Colonic mucosa (tissue), 4 donors: ENCODE measurements around the gene DSCAML1. TPM values are rescaled to one million over a fixed set of nuclear protein-coding genes. Genes with fewer than 3 reads are reported as not detected.

ENCODE experiments used
- DNase-seq: peaks from one replicate; pipeline ENCODE4 v3.0.0-alpha.2; 2020
- H3K27ac ChIP-seq: fragments of 200-600 bp; one replicate; pipeline ENCODE4 v1.8.0; 2021
- H3K27me3 ChIP-seq: fragments of 200-600 bp; one replicate; pipeline ENCODE4 v1.8.0; 2021
- H3K36me3 ChIP-seq: fragments of 200-600 bp; one replicate; pipeline ENCODE4 v1.8.0; 2021
- H3K4me1 ChIP-seq: fragments of 200-600 bp; one replicate; pipeline ENCODE4 v1.8.0; 2021; ENCODE audit warnings: mild to moderate bottlenecking
- H3K4me3 ChIP-seq: fragments of 200-600 bp; one replicate; pipeline ENCODE4 v1.8.0; 2021
- H3K9ac ChIP-seq, 2 donors: one replicate each; pipeline ENCODE4 v1.7.0; 2013; ENCODE audit warnings: control low read depth in 2 of 2, low read depth in 2 of 2, low read length in 2 of 2
- H3K9me3 ChIP-seq: fragments of 200-600 bp; one replicate; pipeline ENCODE4 v1.8.0; 2021
- intact Hi-C: fragments of 100-400 bp; cut with DNase I; formaldehyde crosslinking; loops from one replicate; pipeline ENCODE4 v1.14.1; 2022
- total RNA-seq, 2 donors: library from RNA; stranded (reverse); fragmentation: NEBNext Ultra II Directional in 1 of 2; extraction: Animal tissue kit (Norgen Biotek cat#: 25700) in 1 of 2; gene quantifications; one replicate each; pipeline ENCODE4 v1.2.1, GENCODE V29; 2021
- TF ChIP-seq, protein P1 (sequence below): fragments of 200-600 bp; IDR thresholded peaks from one replicate; pipeline ENCODE4 v1.8.0; 2022; ENCODE audit warnings: antibody characterized with exemption, mild to moderate bottlenecking
- donor health status: healthy.
- donor health status: DM: no; HTN: no; CAD: no.
- donor health status: DM: no; HTN: no; CAD: no.

DSCAML1 gene
- total RNA-seq, 2 donors from 2014 or later: 1.2 to 4.3 TPM

GRCh38 chr11:117517097-117517496 is 279.9 kb downstream of the DSCAML1 start:
- Histone ChIP-seq H3K4me1 (no peaks in the 10 kb centered on the region), H3K9me3 (no peaks in the 10 kb centered on the region)
- intact Hi-C loops: no loop called here

DNA sequence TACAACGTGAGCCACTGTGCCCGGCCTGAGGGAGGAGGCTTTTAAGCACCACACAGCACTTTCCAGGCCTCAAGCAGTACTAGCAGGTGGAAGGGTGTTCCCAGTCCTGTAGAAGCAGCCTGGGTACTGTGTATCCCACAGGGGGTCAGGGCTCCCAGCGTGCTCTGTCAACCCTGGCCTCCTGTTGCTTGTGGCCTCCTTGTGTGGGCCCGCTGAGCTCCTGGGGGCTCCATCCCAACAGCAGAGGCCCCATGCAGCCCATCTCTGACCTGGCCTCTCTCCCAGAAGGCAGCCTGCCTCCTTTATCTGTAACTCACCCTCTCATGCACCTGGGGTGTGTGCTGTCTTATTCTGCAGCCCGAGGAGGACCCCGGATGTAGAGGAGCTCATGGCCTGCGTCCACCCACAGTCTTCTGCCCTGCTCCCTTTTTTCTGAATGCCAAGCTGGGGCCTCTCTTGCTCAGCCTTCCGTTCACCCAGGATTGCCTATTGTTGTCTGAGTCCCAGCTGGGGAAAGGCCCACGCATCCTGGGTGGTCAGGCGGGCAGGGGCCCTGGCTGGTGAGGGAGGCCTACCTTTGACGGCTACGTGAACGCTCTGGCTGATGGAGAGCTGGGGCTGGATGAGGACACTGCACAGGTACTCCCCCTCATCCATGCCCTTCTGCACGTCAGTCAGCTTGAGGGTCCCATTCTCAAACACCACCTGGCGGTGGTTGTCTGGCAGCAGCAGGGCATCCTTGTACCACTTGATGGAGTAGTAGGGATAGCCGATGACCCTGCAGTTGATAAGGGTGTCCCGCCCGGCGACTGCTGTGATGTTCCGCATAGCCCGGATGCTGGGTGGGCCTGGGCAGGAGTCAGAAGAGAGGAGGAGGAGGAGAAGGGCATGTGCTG is 280.9 kb downstream of the DSCAML1 start:
- H3K27ac ChIP-seq: no peak overlapping the region
- H3K4me3 ChIP-seq: no peak overlapping the region
- H3K27me3 ChIP-seq: no peaks in the 10 kb centered on the region
- no peak overlapping the region for H3K9ac ChIP-seq
- intact Hi-C loops: no loop called here
- H3K4me1 ChIP-seq: no peaks in the 10 kb centered on the region
- no peak for DNase-seq
- no peaks in the 10 kb centered on the region for H3K9me3 ChIP-seq
- H3K36me3 ChIP-seq: no peaks in the 10 kb centered on the region
- TF ChIP-seq, protein P1, sequence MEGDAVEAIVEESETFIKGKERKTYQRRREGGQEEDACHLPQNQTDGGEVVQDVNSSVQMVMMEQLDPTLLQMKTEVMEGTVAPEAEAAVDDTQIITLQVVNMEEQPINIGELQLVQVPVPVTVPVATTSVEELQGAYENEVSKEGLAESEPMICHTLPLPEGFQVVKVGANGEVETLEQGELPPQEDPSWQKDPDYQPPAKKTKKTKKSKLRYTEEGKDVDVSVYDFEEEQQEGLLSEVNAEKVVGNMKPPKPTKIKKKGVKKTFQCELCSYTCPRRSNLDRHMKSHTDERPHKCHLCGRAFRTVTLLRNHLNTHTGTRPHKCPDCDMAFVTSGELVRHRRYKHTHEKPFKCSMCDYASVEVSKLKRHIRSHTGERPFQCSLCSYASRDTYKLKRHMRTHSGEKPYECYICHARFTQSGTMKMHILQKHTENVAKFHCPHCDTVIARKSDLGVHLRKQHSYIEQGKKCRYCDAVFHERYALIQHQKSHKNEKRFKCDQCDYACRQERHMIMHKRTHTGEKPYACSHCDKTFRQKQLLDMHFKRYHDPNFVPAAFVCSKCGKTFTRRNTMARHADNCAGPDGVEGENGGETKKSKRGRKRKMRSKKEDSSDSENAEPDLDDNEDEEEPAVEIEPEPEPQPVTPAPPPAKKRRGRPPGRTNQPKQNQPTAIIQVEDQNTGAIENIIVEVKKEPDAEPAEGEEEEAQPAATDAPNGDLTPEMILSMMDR: no peak

More at GRCh38 chr11:117517097-117517496, 279.9 kb downstream of the DSCAML1 start:
- Histone ChIP-seq H3K27ac (no peak overlapping the region), H3K4me3 (no peak overlapping the region), H3K27me3 (no peaks in the 10 kb centered on the region), H3K9ac (no peak overlapping the region), H3K36me3 (no peaks in the 10 kb centered on the region)
- no peak for DNase-seq
- TF ChIP-seq, protein P1: no peak

DNA sequence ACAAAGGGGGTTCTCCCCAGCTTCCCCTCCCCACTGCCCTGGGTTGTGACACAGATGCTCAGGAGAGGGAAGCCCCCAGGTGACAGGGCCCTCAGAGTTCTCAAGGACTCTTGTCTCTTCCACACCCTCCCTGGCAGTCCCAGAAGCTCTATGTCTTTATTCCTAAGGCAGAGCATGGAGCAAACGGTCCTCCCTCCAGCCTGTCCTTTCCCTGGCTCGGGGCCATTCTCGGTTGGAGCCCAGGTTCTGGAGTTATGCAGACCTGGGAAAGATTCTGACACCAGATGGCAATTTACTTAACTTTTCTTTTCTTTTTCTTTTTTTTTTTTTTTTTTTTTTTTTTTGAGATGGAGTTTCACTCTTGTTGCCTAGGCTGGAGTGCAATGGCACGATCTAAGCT is 282.8 kb downstream of the DSCAML1 start:
- TF ChIP-seq, protein P1: no peak
- no peaks in the 10 kb centered on the region for H3K4me1 ChIP-seq
- intact Hi-C loops: no loop called here
- no peak for DNase-seq
- no peaks in the 10 kb centered on the region for H3K27me3 ChIP-seq
- H3K27ac ChIP-seq: no peak overlapping the region
- no peak overlapping the region for H3K9ac ChIP-seq
- no peaks in the 10 kb centered on the region for H3K36me3 ChIP-seq
- H3K4me3 ChIP-seq: no peak overlapping the region
- H3K9me3 ChIP-seq: no peaks in the 10 kb centered on the region

DNA sequence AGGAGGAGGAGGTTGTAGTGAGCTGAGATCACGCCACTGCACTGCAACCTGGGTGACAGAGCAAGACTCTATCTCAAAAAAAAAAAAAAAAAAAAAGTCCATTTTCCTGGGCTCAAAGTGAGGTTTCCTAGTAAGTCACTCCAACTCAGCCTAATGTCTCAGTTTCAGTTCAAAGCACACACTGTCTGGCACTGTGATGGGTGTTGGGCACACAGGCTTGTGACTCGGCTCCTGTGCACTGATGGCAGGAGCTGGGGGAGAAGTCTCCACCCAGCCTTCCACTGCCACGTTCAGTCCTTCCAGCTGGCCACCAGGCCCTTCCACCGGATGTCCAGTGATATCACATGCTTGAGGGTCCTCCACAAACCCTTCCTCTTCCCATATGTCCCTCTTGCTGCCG is 283.4 kb downstream of the DSCAML1 start:
- no peak overlapping the region for H3K27ac ChIP-seq
- no peaks in the 10 kb centered on the region for H3K27me3 ChIP-seq
- DNase-seq: no peak
- H3K4me1 ChIP-seq: no peaks in the 10 kb centered on the region
- H3K4me3 ChIP-seq: no peak overlapping the region
- TF ChIP-seq, protein P1: no peak
- no peaks in the 10 kb centered on the region for H3K9me3 ChIP-seq
- intact Hi-C loops: no loop called here
- no peaks in the 10 kb centered on the region for H3K36me3 ChIP-seq
- no peak overlapping the region for H3K9ac ChIP-seq

GRCh38 chr11:117511931-117512539 is 285.0 kb downstream of the DSCAML1 start:
- H3K4me3 ChIP-seq: no peak overlapping the region
- peak overlapping the region in 1 of 2 donors; percentile 12 for H3K9ac ChIP-seq
- H3K27ac ChIP-seq: no peak overlapping the region
- peak; percentile 54 for DNase-seq
- no peaks in the 10 kb centered on the region for H3K9me3 ChIP-seq
- no peaks in the 10 kb centered on the region for H3K27me3 ChIP-seq
- TF ChIP-seq, protein P1: no peak
- H3K36me3 ChIP-seq: no peaks in the 10 kb centered on the region
- intact Hi-C loops: no loop called here
- H3K4me1 ChIP-seq: no peaks in the 10 kb centered on the region
